Dermis microvascular lymphatic vessel endothelial cell (primary cell): ENCODE results near the gene ARHGAP28. TPM values are rescaled to one million over a fixed set of nuclear protein-coding genes. Genes with fewer than 3 reads are reported as not detected.
A peak's percentile ranks its signal among the peaks of the same experiment; 100 is the strongest.

Experiments used
- DNase-seq, 2 donors: peaks; one replicate each; pipeline versions ENCODE4 v3.0.0 to v3.0.0-alpha.2; 2010; ENCODE audit warnings: low read depth in 2 of 2
- total RNA-seq: library from RNA; depleted of rRNA; stranded (reverse); fragments of >200 nt; gene quantifications from 2 replicates; pipeline ENCODE4 v1.2.1, GENCODE V29; 2014

Gene ARHGAP28
- total RNA-seq, 1 donor from 2014 or later: 2.3 TPM

DNA sequence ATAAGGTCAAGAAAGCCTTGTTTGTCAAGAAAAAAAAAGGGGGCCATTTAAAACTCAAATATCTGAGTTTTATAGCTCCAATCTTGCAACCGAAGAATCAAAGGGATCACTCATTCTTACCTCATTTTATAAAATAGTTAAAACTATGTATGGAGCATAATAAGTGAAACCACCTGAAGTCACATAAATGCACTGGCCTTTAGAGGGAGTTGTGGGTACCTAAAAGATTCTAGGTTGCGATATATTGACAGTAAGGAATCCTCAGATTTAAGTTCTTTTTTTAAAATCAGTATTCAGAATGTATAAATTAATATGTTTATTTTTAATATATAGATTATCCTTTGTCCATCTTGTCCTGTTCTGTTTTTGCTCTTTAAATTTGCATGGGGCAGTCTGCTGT, 3.4 kb downstream of the ARHGAP28 start:
- no peak for DNase-seq

DNA sequence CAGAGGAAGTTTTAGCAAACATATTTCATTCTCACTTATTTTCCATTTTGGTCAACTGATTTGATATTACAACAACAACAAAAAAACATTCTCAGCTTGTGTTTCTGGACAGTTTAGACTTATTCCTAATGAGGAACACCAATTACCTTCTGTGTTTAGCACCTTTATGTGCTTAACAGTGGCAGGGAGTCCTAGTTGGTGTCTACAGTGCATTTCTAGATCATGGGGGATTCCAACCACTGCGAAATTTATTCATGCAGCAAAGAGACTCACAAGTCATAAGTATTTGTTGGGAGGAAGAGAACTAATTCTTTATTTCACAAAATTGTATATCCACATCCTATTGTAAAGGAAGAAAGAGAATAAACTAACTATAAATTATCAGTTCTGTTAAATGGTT, 4.2 kb downstream of the ARHGAP28 start:
- DNase-seq: no peak

DNA sequence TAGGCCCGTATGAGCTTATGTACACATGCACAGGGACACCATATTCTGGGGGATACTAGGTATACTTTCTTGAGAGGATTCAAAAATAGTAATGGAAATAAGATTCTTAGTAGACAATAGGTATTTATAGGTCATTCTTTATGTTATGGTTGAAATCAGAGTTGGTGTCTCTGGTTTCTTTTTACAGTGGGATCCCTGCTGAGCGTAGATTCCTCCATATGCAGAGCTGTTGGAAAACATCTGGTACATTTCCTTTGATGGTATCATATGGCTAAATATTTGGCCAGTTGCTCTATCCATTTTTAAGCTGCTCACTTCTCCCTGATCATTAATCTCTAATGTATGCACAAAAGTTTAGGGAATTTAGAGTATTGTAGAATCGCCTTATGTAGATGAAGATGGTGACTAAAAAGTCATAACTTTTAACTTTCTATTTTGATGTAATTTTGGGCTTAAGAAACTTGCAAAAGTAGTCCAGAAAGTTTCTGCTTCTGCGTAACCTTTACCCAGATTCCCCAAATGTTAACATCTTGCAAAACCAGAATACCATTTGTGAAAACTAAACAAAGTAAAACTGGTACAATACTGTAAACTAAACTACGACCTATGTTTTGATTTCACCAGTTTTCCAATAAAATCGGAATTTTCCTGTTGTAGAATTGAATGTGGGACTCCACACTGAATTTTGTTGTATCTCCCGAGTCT, 5.4 kb downstream of the ARHGAP28 start:
- no peak for DNase-seq

DNA sequence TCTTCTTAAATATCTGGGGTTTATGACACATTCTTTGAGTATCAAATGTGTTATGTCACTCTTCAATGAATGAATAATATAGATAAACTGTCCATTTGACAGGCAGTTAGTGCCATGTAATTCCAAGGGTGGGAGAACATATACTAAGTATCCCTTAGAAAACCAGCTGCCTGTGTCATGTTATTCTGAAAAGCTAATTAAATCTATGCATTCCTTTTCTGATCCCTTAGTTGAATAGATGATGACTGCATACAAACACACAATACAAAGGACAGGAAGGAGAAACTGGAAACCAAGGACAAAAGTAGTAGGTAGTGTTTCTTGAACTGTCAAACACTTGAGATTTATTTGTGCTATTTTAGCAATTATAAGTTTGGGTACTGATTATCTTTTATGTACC, 8.3 kb downstream of the ARHGAP28 start:
- no peak for DNase-seq

DNA sequence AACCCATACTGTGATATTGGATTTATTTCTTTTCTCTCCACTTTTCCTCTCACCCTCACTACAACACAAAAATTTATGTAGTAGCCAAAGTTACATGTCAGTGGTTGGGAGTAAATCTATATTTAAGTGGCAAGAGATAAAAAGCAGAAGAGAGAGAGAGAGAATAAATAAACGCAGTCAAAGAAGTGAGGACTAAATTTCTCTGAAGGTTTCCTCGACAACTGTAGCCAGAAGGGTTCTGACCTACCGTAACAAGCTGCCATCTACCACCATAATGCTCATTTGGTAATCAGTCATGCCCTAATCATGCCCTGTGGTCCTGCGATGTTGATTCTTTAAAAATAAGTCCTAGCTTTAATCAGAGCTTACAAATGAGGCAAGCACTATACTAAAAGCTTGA, 9.1 kb downstream of the ARHGAP28 start:
- no peak for DNase-seq

DNA sequence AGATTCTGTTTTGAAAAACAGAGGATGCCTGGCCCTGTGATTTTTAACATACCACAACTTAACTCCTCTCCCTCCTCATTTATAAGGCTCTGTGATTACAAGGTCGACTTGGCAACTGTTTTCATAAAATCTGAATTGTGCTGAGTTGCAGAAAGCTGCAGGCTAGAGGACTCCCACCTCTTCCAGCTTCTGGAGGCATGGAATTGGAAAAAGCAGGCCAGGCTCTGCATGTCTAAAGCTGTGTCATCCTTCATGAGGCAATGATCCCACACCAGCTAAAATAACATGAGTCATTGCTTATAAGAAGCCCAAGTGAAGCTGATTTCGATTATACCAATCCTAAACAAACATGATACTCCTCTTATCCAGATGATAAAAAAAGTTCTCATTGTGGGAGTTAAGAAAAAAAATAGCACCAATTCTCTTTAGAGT, 11.7 kb downstream of the ARHGAP28 start:
- DNase-seq: peak; percentile 26 to 90

DNA sequence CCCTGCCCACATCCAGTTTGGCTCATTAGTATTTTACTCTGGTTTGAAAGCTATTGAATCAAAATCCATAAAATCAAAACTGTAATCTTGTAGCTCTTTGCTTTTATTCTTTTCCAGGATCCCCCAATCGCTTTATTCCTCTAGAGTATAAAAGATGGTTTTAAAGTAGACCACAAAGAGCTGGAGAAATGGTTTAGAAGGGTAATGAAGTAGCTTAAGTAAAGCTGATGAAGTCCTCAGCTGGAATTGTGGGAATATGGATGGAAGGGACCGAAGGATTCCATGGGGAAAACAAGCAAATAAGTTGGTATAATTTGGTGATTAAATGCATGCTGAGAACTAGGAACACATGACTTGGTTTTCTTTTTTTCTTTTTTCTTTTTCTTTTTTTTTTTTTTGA, 12.3 kb downstream of the ARHGAP28 start:
- DNase-seq: no peak

DNA sequence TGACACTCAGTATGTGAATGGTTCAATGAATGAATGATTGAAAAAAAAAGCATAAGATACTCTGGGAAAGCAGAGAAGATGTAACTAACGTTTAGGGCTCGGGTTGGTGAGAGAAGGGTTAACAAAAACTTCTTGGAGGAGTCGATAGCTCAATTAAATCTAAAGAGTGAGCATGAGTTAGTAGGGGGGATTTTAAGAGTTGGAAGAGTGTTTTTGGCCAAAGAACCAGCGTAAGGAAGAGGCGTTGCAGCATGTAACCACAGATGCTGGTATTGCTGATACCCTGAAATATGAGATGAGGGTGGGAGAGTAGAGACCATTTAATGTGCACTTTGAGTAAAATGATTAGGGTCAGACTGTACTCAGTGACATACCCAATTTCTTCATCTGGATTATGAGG, 14.5 kb downstream of the ARHGAP28 start:
- no peak for DNase-seq

DNA sequence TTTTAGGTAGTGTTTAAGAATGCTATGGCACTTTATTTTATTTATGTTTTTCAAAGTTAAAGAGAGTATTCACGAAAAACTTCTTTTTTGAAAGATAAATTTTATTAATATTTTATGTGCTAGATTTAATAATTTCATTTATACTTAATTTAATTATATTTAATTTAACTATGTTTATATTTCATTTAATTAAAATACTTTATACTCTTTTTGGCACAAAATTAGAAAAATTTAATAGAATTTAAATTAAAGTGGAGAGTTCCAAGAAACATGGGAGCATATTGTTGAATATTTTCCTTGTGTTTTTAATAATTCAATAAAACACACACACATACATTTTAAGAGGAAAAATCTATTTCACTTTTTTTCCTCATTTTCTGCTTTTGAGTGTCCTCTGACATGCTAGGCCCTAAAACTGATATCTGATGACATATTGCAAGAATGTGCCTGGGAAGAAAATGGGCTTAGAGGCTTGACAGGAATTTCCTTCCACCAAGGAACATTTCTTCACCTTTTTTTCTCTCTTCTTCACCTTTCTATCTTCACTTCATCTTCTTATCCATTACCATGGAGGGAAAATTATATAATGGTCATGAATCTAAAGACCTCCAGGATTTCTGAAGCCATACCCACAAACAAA, 15.4 kb downstream of the ARHGAP28 start:
- DNase-seq: no peak

DNA sequence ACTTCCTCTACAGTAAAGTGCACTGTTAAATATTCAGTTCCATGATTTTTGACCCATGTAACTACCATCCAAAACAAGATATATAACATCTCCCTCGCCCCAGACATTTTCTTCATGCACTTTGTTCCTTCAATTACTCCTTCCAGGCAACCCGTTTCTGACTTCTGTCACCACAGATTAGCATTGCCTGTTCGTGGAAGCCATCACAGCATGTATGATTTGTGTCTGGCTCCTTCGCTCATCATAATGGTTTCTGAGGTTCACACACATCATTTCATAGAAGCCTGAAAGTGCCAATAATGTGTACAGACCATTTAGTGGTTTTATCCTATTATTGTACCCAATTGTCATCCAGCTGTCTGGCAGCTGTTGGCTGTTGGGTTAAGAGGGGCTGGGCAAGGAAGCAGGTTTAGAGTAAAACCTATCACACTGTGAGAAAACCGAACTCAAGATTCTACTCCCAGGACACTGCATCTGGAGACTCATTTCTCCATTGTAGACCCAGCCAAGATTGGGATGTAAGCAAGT, 16.1 kb downstream of the ARHGAP28 start:
- no peak for DNase-seq

DNA sequence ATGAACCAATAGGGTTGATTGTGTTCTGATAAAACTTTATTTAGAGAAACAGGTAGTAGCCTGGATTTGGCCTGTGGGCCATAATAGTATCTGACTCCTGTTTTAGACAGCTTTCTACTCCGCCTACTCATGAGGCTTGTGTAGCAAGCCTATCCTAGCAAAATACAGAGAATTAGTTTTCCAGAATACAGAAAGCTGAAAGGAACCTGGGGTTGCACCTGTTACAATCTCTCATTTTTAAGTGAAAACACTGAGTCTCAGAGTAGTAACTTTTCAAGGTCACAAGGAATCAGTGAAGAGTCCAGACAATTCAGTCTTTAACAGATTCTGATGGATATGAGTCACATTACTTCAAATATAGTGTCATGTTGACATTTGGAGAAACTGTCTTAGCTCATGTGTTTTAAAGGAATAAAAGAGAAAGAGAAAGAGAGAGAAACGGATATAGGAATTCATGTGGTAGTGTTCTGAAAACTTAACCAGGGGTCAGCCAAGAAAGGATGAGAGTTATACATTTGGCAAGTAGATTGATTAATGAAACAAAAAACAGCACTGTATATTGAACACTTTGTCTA, 17.0 kb downstream of the ARHGAP28 start:
- no peak for DNase-seq

DNA sequence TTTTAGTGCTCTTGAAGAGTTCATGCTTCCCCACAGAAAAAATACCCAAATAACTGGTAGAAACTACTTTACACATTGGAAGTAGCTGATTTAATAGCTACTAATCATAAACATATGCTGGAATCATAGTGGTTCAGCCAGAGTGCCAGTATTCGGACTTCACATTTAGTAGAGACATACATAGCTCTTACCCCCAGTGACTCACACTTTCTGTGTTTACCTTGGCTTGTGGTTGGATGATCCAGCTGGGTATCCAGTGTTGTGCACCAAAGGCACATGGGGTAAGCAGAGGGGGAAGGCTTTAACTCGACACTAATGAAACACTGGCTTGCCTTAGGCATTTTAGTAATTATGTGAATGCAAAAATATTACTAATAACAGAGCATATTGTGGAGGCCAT, 18.1 kb downstream of the ARHGAP28 start:
- DNase-seq: peak; percentile 40 to 76

DNA sequence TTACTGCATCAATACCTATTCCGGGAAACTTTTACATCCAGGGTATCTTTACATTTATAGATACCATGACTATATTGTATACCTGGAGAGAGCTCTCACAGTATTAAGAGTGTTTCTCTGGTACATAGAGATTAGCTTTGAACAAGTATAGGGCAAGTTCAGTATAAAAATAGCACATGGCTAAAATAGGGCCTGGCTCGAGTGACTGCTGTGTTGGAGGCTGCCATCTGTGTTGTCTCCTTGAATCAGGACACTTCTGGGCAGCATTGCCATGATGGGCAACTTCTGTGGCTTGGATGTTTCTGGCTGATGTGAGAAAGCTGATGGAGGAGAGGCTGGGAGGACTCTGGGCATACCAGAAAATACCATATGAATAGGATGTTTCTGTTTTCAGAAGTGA, 18.7 kb downstream of the ARHGAP28 start:
- no peak for DNase-seq

DNA sequence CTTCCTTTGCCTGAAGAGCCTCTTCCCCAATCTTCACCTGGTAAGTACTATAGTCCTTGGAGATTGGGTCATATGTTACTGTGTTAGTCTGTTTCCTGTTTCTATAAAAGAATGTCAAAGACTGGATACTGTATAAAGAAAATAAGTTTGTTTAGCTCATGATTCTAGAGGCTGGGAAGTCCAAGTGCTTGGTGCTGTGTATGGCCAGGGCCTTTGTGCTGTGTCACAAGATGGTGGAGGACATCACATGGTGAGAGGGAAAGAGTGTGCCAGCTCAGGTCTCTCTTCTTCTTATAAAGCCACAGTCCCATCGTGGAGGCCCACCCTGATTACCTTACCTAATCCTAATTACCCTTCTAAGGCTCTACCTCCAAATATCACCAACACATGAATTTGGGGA, 20.9 kb downstream of the ARHGAP28 start:
- no peak for DNase-seq

DNA sequence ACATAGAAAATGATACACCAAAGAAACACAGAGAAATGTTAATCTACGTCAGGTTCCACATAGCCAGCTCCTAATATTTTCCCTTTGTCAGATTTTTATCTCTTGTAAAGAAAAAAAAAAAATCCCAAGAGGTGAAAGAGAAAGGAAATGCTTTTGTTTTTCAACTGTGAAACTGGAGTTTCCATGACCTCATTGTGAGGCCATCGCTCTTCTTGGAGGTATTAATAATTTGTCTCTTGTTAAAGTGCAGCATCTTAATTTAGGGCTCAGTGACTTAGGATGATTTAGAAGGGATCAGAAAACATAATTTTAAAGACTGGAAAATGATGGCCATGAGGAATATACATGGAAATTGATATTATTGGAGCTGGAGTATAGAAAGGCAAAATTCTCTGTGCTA, 21.7 kb downstream of the ARHGAP28 start:
- DNase-seq: peak in 1 of 2 donors; percentile 21

DNA sequence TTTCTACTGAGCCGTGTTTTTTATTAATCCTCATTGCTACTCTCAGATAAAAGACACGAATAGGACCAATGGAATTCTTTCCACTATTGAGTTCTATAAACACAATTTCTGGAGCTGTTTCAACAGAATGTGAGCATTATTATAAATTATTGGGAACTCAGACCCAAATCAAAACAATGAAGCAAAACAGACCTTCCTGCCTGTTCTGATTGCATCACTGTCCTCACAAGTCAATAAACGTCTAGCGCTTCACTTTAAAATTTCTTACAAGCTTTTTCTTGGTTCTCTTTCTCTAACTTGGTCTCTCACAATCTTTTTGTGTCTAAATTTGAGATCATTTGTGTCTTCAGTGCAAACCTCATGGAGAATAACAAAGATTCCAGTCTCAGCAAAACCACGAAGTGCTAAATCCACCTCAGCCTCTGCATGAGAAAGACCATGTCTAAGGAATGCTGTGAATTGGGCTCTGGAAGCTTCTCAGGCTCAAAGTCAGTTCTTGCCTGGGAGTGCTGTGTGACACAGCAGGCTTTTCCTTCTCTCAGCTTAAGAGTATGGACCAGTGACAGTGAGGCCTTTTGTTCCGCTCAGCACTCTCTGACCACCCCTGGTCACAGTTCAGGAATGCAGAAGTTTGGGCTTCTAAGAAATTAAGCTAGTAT, 22.8 kb downstream of the ARHGAP28 start:
- DNase-seq: peak in 1 of 2 donors; percentile 31

DNA sequence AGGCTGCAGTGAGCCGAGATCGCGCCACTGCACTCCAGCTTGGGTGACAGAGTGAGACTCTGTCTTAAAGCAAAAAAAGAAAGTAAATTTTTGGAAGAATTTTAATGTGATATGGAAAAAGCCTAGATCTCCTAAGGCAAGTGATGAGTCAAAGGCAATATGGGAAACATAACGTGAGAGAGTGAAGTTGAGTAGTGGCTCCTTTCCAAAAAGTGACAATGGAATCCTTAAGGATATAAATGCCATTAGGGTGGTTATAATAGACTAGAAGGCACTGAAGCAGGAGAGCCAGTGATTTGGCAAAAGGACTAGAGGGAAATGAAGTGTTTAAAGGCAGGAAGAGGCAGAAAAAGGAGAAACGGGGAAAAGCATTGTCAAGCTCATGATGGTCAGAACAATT, 25.6 kb downstream of the ARHGAP28 start:
- peak in 1 of 2 donors; percentile 15 for DNase-seq

DNA sequence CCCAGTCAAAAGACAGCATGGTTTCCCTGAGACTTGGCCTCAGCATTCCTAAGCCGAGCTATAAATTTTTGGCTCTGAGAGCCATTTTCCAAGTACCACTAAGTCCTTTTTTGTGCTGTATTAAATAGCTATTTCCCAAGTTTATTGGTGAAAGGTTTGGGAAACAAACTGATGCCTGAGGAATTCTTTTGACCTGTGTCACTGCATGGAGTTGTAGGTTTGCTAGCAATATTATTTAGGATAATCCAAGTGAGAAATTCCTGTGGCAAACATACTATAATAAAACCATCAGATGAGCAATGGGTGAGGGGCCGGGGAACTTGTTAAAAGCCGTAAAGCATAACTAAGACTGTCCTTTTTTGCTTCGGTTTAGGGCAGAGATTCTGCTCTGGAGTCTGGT, 28.4 kb downstream of the ARHGAP28 start:
- no peak for DNase-seq

DNA sequence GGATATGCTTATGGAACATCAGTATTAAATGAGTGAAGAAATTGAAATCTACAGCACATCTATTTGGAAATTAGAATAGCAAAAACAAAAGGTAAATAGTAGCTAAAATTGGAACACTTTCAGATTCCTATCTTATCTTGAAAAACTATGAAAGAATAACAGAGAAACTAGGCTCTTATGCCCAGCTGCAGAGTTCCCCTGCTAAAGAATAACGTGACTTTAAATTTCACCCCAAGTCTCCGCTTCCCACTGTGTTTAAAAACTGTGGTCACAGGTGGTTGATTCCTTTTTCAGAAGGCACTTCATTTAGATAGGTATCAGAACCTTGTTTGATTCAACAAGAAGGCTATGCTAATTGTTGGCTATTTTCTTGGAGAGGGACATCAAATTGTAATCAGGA, 30.1 kb downstream of the ARHGAP28 start:
- DNase-seq: no peak

DNA sequence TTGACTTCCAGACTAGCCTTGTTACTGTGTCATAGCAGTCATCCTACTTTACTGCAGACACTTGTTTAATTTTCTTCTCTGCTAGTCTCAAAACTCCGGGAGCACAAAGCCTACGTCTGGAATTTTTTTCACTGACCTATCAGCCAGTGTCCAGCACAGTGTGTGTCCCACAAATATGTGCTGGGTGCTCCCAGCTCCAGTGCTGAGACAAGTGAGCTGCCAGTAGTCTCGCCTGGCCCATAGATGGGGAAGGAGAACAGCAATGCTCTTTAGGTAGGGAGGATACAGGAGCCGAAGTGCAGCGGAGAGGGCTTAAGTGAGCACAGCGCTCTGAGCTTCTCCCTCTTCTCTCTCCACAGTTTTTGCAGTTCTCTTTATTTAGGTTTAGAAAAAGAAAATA, 34.0 kb downstream of the ARHGAP28 start:
- DNase-seq: no peak

DNA sequence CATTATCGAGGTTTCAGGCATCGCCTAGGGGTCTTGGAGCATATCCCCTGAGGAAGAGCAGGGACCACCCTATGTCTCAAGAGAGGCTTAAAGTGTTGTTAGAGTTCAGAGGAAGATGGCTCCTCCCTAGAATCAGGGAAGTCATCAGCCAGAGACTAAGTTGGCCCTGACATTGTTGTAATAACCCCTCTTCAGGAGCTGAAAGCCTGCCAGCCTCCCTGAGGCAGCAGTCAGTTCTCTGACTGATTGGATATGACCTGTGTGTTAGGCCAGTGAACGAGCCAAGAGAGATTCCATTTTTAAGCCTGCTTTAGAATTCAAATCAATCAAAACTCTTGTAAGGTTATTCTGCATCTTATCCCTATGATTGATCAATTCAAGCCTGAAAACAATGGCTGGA, 34.9 kb downstream of the ARHGAP28 start:
- DNase-seq: no peak

DNA sequence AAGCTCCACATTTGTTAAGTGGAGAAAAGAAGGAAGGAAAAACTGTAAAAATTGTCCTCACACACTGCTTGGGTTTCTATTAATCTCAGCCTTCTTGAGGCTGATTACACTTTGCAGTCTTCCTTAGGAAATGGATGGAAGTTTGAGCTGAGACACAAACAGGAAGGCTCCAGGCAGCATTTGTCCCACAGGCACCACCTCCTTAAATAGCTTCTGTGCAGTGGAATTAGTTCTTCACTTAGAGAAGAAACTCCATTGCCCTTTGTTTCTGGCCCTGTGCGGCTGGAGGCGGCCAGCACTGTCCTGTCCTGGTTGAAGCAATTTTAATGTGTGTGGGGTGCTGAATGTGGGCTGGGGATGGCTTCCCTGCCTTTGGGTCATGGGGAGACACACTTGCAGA, 44.3 kb downstream of the ARHGAP28 start:
- DNase-seq: peak in 1 of 2 donors; percentile 5
